GM19328 (cell line): ENCODE measurements around the gene KCND1.

Experiments used
- ATAC-seq: cut with Tn5 transposase; IDR thresholded peaks from one replicate; pipeline ENCODE4 v1.9.1; 2021; ENCODE audit warnings: mild to moderate bottlenecking, moderate library complexity; ENCODE audit not compliant: unreplicated experiment

Gene KCND1

DNA sequence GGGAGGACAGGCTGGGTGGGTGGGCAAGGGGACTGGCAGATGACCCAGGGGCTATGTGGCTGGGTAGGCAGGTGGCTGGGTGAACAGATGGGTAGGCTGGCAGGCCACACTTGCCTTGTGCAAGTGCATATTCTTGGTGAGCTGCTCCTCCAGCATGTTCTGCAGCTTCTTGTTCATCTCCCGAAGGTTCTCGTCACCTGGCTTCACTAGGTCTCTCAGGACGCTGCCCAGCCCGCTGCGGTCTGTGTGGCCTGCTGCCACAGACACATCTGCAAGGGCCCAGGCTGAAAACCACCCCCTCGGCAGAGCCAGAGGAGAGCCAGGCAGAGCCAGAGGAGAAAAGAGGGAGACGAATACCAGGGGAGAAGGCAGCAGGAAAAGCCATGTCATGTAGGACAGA is 3.4 kb upstream of the KCND1 start:
- ATAC-seq, result no peak

DNA sequence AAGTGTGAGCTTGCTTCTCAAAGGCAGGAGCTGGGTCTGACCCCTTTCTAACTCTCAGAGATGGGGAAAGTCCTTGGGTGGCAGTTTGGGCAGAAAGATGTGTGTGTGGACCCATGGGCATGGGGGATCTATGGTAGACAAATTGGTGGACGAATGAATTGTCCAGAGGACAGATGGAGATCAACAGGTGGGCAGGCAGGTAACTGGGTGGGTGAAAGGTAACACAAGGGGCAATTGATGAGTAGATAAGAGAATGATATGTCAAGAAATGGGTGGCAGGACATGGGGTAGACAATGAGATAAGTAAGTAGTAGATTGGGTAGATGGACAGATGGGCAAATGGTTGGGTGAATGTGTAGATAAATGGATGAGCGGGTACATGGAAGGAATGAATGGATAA is 2.9 kb upstream of the KCND1 start:
- no peak for ATAC-seq

GRCh38 chrX:48974033-48974432 is 2.4 kb upstream of the KCND1 start:
- no peak for ATAC-seq

- ATAC-seq, result no peak
Observed at GRCh38 chrX:48972220-48973164, 848 bp upstream of the KCND1 start.

- no peak for ATAC-seq
Observed at GRCh38 chrX:48969471-48969870, 2.2 kb downstream of the KCND1 start.

DNA sequence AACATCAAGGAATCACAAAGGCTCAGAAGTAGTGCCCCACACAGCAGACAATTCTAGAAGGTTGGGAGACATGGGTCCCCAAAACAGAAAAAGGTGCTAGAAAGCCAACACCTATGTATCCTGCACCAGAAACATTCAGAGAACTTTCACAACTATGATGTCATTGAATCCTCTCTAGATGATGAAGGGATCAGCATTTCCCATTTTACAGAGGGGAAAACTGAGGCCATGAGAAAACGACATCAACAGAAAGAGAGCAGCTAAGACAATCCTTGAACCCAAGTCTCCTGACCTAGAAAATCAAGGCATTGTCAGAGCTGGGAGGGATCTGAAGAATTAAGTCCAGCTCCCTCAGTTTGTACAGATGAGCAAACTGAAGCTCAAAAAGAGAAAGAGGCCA is 3.3 kb downstream of the KCND1 start:
- ATAC-seq, result no peak

DNA sequence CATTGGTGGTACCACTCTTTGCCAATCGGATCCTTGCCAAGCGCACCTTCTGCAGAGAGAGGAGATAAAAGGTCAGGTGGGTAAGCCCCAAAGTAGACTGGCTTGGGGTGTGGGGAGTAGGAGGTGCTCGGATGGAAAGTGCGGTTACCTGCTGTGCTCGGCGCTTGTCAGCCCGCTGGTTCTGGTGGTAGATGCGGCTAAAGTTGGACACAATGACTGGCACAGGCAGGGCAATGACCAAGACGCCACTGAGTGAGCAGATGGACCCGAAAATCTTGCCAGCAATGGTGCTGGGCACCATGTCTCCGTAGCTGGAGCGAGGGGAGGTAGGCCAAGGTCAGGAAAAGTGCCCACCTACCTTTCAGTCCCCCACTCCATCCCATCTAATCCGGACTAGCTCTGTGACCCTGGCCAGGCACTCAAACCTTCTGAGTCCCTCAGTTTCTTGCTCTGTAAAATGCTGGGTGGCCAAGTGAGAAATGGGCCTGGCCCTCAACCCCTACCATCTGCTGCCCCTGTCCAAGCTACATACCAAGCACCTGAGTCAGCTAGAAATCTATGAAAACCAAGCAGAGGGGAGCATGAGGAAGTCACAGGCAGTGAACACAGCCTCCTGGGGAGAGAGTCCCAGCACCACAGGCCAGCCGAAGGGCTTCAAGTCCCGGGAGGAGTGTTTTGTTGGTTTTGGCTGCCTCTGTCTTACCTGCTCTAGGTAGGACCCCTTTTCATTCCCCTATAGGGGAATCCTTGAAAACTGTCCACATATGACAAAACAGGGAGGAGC is 4.7 kb downstream of the KCND1 start:
- no peak for ATAC-seq

GRCh38 chrX:48965959-48966358 is 5.7 kb downstream of the KCND1 start:
- no peak for ATAC-seq

DNA sequence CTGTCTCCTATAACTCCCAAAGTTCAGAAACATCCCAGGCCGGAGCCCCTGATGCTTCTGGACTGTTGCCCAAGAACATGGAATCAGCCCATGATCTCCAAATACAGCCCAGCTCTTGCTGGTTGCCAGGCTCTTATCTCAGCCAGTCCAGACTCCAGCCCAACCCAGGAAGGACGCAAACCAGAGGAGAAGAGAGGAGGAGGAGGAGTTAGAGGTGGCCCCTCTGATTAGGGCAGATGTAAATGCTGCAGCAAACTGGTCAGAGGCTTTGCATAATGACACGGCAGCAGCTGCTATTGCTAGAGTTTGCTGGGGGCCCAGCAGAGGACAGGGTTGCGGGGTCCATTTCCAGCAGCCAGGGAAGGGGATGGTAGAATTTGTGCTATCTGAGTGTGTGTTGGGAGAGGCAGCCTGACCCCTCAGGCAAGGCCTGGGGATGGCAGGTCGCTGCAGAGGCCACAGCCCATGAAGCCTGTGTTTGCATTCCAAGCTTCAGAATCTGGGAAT is 10.0 kb downstream of the KCND1 start:
- ATAC-seq, result no peak

GRCh38 chrX:48960291-48960690 is 11.4 kb downstream of the KCND1 start:
- ATAC-seq, result no peak

DNA sequence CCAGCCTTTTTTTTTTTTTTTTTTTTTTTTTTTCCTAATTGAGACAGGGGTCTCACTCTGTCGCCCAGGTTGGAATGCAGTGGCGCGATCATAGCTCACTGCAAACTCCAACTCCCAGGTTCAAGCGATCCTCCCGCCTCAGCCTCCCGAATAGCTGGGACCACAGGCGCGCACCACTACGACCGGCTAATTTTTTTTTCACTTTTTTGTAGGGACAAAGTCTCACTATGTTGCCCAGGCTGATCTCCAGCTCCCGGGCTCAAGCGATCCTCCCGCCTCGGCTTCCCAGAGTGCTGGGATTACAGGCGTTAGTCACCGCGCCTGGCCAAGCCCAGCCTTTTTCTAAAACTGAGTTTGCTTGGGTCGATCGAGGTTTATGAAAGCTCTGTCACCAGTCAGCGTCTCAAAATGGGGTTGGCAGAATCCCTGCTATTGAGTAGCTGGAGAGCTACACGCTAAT is 13.0 kb downstream of the KCND1 start:
- no peak for ATAC-seq

DNA sequence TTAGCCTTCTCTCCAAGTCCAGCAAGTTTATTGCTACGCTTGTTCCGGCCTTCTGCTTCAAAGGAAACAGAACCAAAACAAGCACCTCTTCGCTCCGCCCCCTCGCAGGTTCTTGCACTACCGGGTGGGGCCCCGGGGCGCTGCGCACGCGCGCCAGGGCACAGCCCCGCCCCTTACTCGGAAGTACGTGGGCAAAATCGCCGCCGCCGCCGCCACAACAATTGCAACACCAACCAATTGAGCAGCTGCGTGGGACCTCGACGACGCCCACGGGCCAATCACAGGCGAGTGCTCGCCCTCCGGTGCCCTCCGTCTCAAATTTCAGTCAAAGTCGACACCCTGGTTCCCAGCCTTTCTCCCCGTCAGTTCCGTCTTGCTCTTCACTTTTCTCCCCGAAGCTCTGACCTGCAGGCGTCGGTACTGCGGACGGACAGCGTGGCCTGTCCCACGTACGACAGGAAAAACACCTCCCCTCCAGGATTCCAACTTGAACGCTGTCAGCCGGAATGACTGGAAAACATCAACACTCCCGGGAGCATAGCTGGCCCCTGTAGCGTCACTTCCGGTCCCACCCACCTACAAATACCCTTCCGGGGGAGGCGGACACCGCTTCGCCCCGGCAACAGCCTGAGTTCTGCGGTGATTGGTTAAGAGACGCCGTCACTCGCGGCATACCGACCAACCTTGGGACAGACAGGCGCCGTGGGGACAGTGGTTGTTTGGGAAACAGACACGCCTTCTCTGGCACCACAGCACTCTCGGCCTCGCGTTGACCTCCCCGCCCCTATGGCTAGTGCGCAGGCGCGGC is 13.6 kb downstream of the KCND1 start:
- peak; percentile 74 for ATAC-seq

DNA sequence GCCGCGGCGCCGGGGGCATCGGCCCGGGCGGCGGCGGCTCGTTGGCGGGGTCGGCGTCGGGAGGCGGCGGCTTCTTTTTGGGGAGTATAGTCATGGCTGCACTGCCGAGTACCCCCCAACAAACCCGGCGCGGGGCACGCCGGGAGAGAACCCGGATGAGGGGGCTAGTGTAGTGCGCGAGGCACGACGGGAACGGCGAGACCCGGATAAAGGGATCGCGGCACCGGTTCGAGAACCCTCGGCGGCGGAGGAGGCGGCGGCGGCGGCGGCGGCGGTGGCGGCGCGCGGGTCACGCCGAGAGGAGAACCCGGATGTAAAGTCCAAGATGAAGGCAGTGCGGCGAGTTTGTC is 14.2 kb downstream of the KCND1 start, which contains the start of gene OTUD5:
TSS of gene OTUD5 (minus strand) at position 131 of the 350 bp plus-strand sequence. CDS start at position 94, 37 bp downstream.
- ATAC-seq, result no peak

- ATAC-seq, result no peak
Observed at GRCh38 chrX:48956728-48957414, 14.8 kb downstream of the KCND1 start.

- ATAC-seq, result no peak
Observed at GRCh38 chrX:48948589-48948988, 23.1 kb downstream of the KCND1 start.

GRCh38 chrX:48945517-48946348 is 25.9 kb downstream of the KCND1 start:
- no peak for ATAC-seq

GRCh38 chrX:48942895-48943294 is 28.7 kb downstream of the KCND1 start:
- no peak for ATAC-seq

DNA sequence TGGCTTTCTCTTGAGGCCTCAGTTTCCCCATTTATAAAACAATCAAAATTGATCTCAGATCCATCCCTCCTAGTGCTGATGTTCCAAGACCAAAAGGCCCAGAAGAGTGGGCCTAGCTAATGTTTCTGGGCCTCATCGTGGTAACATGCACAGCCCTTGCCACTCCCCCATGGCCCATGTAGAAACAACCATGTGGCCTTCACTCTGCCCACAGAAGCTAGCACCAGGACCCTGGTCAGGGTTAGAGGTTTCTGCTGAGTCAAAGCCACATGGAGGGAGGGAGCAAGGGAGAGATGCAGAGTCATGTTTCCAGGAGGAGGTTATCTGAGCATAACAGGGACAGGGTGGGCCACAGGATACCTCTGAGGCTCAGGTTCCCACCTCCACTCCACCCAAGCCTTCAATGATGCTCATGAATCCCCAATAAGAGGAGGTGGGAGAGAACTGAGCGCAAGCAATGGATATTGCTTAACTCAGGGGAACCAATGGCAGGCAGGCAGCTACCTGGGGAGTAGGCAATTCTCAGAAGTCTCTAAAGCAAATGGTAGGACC is 31.2 kb downstream of the KCND1 start:
- ATAC-seq, result no peak
